ENCODE results near the gene SYT7. TPM values are rescaled to one million over a fixed set of nuclear protein-coding genes. Genes with fewer than 3 reads are reported as not detected.
A peak's percentile ranks its signal among the peaks of the same experiment; 100 is the strongest.

Gene SYT7
- polyA plus RNA-seq, 2 of the 4 experiments (the other 2 are of a cell fraction), result 0.37 to 1.0 TPM

DNA sequence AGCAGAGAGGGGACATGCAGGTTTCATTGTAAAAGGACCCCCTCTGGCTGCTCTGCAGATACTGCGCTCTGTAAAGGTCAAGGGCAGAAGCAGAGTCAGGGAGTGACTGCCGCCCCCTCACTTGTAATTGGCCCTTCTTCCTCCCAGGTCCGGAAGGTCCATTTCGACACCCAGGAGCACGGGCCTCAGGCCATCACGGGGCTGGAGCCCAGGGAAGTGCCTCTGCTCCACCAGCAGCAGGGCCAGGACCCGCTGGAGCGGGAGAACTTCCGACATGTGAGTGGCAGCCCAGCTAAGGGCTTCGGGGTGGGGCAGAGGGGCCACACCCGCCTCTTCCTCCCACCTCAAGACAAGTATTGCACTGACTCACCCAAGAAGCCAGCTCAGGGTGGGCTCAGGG is 96.3 kb downstream of the SYT7 start:
- POLR2A ChIA-PET, result no interaction called here
- 52% methylated on average over 7 of the region's 11 CpGs for WGBS (ENCODE audit: missing lambda C conversion rate)
- no peak for FAIRE-seq
- DNase-seq (ENCODE audit: low read depth in 1 of 2, low spot score in 1 of 2), result no peak
- Histone ChIP-seq H3K27ac (no peak overlapping the region), H3K4me1 (no peaks in the 10 kb centered on the region), H3K9me3 (no peaks in the 10 kb centered on the region), H3K4me3 (no peak overlapping the region), H3K4me2 (no peak overlapping the region)
- TF ChIP-seq ZC3H11A (IDR thresholded peaks at IDR 0.05) (no peak), MYC (IDR thresholded peaks at IDR 0.05; ENCODE audit: borderline replicate concordance, low read length) (no peak), NFE2L2 (conservative IDR thresholded peaks at IDR 0.05; ENCODE audit: low read length) (no peak), HOXB5 (CRISPR knock-in tag; IDR thresholded peaks at IDR 0.05) (no peak), CHD2 (IDR thresholded peaks at IDR 0.05; ENCODE audit: low read length, partially characterized antibody) (no peak), CBX8 (IDR thresholded peaks at IDR 0.05) (no peak), TFCP2L1 (CRISPR knock-in tag; IDR thresholded peaks at IDR 0.05) (no peak), FOXS1 (CRISPR knock-in tag; IDR thresholded peaks at IDR 0.05) (no peak), CBX2 (IDR thresholded peaks at IDR 0.05; ENCODE audit: borderline replicate concordance, low read depth) (no peak)
- TF ChIP-seq, protein P1, sequence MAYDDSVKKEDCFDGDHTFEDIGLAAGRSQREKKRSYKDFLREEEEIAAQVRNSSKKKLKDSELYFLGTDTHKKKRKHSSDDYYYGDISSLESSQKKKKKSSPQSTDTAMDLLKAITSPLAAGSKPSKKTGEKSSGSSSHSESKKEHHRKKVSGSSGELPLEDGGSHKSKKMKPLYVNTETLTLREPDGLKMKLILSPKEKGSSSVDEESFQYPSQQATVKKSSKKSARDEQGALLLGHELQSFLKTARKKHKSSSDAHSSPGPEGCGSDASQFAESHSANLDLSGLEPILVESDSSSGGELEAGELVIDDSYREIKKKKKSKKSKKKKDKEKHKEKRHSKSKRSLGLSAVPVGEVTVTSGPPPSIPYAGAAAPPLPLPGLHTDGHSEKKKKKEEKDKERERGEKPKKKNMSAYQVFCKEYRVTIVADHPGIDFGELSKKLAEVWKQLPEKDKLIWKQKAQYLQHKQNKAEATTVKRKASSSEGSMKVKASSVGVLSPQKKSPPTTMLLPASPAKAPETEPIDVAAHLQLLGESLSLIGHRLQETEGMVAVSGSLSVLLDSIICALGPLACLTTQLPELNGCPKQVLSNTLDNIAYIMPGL (CRISPR knock-in tag; IDR thresholded peaks at IDR 0.05; ENCODE audit: borderline replicate concordance), result no peak
- CTCF ChIA-PET, result interaction anchor here (1.2 to 9.1 kb wide), 5 partner anchors 18 to 143 kb away, joined by 3 to 75 read pairs (median 5); no protein-coding TSS in a partner anchor
- ATAC-seq, result no peak

DNA sequence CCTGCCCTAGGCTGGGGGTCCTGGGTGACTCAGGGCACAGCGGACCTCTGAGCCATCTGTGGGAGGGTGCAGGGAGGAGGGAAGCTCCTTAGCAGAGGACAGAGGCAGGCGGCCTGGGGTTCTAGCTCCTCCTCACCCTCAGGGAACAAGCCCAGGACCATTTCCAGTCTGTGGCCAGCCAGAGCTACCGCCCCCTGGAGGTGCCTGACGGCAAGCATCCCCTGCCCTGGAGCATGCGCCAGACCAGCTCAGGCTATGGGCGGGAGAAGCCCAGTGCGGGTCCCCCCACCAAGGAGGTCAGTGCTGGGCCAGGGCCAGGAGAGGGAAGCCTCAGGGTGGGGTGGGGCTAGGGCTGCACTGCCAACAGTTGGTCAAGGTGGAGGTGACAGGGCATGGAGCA is 98.4 kb downstream of the SYT7 start:
- no peaks in the 10 kb centered on the region for H3K9me3 ChIP-seq
- POLR2A ChIA-PET, result interaction anchor here (1.1 kb wide), 1 partner anchor 34 kb away, joined by 3 read pairs; no protein-coding TSS in a partner anchor

DNA sequence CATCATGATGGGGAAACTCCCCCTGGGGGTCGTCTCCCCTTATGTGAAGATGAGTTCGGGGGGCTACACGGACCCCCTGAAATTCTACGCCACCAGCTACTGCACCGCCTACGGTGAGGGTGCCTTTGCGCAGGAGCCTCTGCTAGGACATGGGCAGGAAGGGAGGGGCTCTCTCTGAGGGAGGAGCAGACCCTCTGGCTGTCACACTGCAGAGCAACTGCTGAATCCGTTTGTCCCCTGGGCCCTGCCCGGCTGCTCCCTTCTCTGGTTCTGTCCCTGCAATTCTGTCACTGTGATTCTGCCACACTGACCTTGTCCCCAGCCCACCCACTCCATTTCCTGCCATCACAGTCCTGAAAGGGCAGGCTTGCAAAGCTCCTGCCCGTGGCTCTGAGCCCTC is 99.1 kb downstream of the SYT7 start:
- 64% methylated on average over 10 of the region's 10 CpGs for WGBS (ENCODE audit: missing lambda C conversion rate)
- CTCF ChIA-PET, result interaction anchor here (0.8 to 9.1 kb wide), 18 partner anchors 8 to 252 kb away, joined by 3 to 141 read pairs (median 6); partner anchors contain the start of gene LRRC10B
- no peaks in the 10 kb centered on the region for H3K9me3 ChIP-seq
- POLR2A ChIA-PET, result no interaction called here
- H3K4me1 ChIP-seq, result no peaks in the 10 kb centered on the region
- no peak overlapping the region for H3K4me3 ChIP-seq
- DNase-seq (ENCODE audit: low read depth in 1 of 2, low spot score in 1 of 2), result no peak
- FAIRE-seq, result no peak
- no peak for ATAC-seq
- no peak overlapping the region for H3K27ac ChIP-seq
- no peak overlapping the region for H3K4me2 ChIP-seq
- TF ChIP-seq KDM1A (IDR thresholded peaks at IDR 0.05; ENCODE audit: low read depth), result no peak
- TF ChIP-seq, protein P2, sequence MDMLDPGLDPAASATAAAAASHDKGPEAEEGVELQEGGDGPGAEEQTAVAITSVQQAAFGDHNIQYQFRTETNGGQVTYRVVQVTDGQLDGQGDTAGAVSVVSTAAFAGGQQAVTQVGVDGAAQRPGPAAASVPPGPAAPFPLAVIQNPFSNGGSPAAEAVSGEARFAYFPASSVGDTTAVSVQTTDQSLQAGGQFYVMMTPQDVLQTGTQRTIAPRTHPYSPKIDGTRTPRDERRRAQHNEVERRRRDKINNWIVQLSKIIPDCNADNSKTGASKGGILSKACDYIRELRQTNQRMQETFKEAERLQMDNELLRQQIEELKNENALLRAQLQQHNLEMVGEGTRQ (IDR thresholded peaks at IDR 0.05), result no peak
- no peak for TF ChIP-seq RFX5 (IDR thresholded peaks at IDR 0.05)
- TF ChIP-seq, protein P3, sequence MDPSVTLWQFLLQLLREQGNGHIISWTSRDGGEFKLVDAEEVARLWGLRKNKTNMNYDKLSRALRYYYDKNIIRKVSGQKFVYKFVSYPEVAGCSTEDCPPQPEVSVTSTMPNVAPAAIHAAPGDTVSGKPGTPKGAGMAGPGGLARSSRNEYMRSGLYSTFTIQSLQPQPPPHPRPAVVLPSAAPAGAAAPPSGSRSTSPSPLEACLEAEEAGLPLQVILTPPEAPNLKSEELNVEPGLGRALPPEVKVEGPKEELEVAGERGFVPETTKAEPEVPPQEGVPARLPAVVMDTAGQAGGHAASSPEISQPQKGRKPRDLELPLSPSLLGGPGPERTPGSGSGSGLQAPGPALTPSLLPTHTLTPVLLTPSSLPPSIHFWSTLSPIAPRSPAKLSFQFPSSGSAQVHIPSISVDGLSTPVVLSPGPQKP (IDR thresholded peaks at IDR 0.05; ENCODE audit: low read depth, low read length), result no peak
- TF ChIP-seq, protein P1 (CRISPR knock-in tag; IDR thresholded peaks at IDR 0.05; ENCODE audit: borderline replicate concordance), result no peak
- no peak for TF ChIP-seq HEYL (CRISPR knock-in tag; IDR thresholded peaks at IDR 0.05)
- TF ChIP-seq KDM5A (IDR thresholded peaks at IDR 0.05), result no peak
- TF ChIP-seq, protein P4, sequence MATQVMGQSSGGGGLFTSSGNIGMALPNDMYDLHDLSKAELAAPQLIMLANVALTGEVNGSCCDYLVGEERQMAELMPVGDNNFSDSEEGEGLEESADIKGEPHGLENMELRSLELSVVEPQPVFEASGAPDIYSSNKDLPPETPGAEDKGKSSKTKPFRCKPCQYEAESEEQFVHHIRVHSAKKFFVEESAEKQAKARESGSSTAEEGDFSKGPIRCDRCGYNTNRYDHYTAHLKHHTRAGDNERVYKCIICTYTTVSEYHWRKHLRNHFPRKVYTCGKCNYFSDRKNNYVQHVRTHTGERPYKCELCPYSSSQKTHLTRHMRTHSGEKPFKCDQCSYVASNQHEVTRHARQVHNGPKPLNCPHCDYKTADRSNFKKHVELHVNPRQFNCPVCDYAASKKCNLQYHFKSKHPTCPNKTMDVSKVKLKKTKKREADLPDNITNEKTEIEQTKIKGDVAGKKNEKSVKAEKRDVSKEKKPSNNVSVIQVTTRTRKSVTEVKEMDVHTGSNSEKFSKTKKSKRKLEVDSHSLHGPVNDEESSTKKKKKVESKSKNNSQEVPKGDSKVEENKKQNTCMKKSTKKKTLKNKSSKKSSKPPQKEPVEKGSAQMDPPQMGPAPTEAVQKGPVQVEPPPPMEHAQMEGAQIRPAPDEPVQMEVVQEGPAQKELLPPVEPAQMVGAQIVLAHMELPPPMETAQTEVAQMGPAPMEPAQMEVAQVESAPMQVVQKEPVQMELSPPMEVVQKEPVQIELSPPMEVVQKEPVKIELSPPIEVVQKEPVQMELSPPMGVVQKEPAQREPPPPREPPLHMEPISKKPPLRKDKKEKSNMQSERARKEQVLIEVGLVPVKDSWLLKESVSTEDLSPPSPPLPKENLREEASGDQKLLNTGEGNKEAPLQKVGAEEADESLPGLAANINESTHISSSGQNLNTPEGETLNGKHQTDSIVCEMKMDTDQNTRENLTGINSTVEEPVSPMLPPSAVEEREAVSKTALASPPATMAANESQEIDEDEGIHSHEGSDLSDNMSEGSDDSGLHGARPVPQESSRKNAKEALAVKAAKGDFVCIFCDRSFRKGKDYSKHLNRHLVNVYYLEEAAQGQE (IDR thresholded peaks at IDR 0.05), result no peak

More for the DNA sequence above, 98.4 kb downstream of the SYT7 start:
- H3K4me2 ChIP-seq, result no peak overlapping the region
- no peak for FAIRE-seq
- peak; percentile 52 to 85; a peak in 5 of 6 replicates for ATAC-seq
- CTCF ChIA-PET, result interaction anchor here (0.5 to 9.1 kb wide), 17 partner anchors 11 to 251 kb away, joined by 3 to 141 read pairs (median 5); partner anchors contain the start of gene LRRC10B
- no peak for TF ChIP-seq ZC3H11A (IDR thresholded peaks at IDR 0.05)
- TF ChIP-seq, protein P5, sequence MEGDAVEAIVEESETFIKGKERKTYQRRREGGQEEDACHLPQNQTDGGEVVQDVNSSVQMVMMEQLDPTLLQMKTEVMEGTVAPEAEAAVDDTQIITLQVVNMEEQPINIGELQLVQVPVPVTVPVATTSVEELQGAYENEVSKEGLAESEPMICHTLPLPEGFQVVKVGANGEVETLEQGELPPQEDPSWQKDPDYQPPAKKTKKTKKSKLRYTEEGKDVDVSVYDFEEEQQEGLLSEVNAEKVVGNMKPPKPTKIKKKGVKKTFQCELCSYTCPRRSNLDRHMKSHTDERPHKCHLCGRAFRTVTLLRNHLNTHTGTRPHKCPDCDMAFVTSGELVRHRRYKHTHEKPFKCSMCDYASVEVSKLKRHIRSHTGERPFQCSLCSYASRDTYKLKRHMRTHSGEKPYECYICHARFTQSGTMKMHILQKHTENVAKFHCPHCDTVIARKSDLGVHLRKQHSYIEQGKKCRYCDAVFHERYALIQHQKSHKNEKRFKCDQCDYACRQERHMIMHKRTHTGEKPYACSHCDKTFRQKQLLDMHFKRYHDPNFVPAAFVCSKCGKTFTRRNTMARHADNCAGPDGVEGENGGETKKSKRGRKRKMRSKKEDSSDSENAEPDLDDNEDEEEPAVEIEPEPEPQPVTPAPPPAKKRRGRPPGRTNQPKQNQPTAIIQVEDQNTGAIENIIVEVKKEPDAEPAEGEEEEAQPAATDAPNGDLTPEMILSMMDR (IDR thresholded peaks at IDR 0.05), result peak; percentile 40; the same call in 2 of the 3 replicates
- no peaks in the 10 kb centered on the region for H3K4me1 ChIP-seq
- peak; percentile 33 to 67 for DNase-seq (ENCODE audit: low read depth in 1 of 2, low spot score in 1 of 2)
- H3K27ac ChIP-seq, result no peak overlapping the region
- 42% methylated on average over 7 of the region's 7 CpGs for WGBS (ENCODE audit: missing lambda C conversion rate)
- H3K4me3 ChIP-seq, result no peak overlapping the region
